Activated CD4-positive, CD25-positive, alpha-beta regulatory T cell treated with anti-CD3 and anti-CD28 coated beads, Interleukin-2, amount 50 U/mL, for 16 hours (primary cell): ENCODE results near the gene NFASC.

Experiments used
- DNase-seq: peaks from one replicate; pipeline ENCODE4 v3.0.0-alpha.2; 2020; ENCODE audit warnings: low read depth, low spot score

NFASC gene

GRCh38 chr1:204889681-204890383, 19.2 kb downstream of the NFASC start:
- no peak for DNase-seq

- DNase-seq: no peak
Observed at GRCh38 chr1:204891860-204892259, 21.2 kb downstream of the NFASC start.

- no peak for DNase-seq
Observed at GRCh38 chr1:204894031-204894430, 23.4 kb downstream of the NFASC start.

GRCh38 chr1:204894606-204895005, 23.9 kb downstream of the NFASC start:
- DNase-seq: no peak

- no peak for DNase-seq
Observed at GRCh38 chr1:204896023-204896422, 25.4 kb downstream of the NFASC start.

GRCh38 chr1:204896787-204897469, 26.3 kb downstream of the NFASC start:
- no peak for DNase-seq

- no peak for DNase-seq
Observed at GRCh38 chr1:204900721-204901120, 30.1 kb downstream of the NFASC start.

- DNase-seq: no peak
Observed at GRCh38 chr1:204902671-204903070, 32.0 kb downstream of the NFASC start.

GRCh38 chr1:204904228-204904810, 33.7 kb downstream of the NFASC start:
- DNase-seq: no peak

- DNase-seq: no peak
Observed at GRCh38 chr1:204909109-204909508, 38.4 kb downstream of the NFASC start.

GRCh38 chr1:204915861-204916495, 45.3 kb downstream of the NFASC start:
- no peak for DNase-seq

- no peak for DNase-seq
Observed at GRCh38 chr1:204917802-204918201, 47.1 kb downstream of the NFASC start.

GRCh38 chr1:204920511-204920910, 49.8 kb downstream of the NFASC start:
- DNase-seq: no peak

- no peak for DNase-seq
Observed at GRCh38 chr1:204920967-204921366, 50.3 kb downstream of the NFASC start.

GRCh38 chr1:204921855-204922516, 51.3 kb downstream of the NFASC start:
- no peak for DNase-seq

GRCh38 chr1:204923201-204923600, 52.5 kb downstream of the NFASC start:
- no peak for DNase-seq

GRCh38 chr1:204923626-204924012, 53.0 kb downstream of the NFASC start:
- no peak for DNase-seq

- no peak for DNase-seq
Observed at GRCh38 chr1:204924013-204924759, 53.5 kb downstream of the NFASC start.

- no peak for DNase-seq
Observed at GRCh38 chr1:204925701-204926100, 55.0 kb downstream of the NFASC start.

- DNase-seq: no peak
Observed at GRCh38 chr1:204927673-204928641, 57.3 kb downstream of the NFASC start.
